WERI-Rb-1 (cell line): ENCODE results near the gene TLE7.

Experiments used
- DNase-seq: peaks from one replicate; pipeline ENCODE4 v3.0.0-alpha.2; 2020
- H3K27ac ChIP-seq: fragments of 250-450 bp; sonication (Bioruptor Pico); 2 replicates; pipeline ENCODE4 v1.5.1; 2020; ENCODE audit warnings: mild to moderate bottlenecking, moderate library complexity
- H3K27me3 ChIP-seq: fragments of 250-450 bp; sonication (Bioruptor Pico); 2 replicates; pipeline ENCODE4 v1.5.1; 2021; ENCODE audit warnings: mild to moderate bottlenecking, low read depth, moderate library complexity; ENCODE audit not compliant: insufficient read depth, severe bottlenecking
- H3K36me3 ChIP-seq: fragments of 250-450 bp; sonication (Bioruptor Pico); 2 replicates; pipeline ENCODE4 v1.5.1; 2020; ENCODE audit warnings: mild to moderate bottlenecking, moderate library complexity
- H3K4me3 ChIP-seq: 2 replicates; pipeline ENCODE4 v1.5.1; 2011; ENCODE audit warnings: low read depth, mild to moderate bottlenecking, control low read depth, low read length
- H3K9me3 ChIP-seq: fragments of 250-450 bp; sonication (Bioruptor Pico); 2 replicates; pipeline ENCODE4 v1.5.1; 2021; ENCODE audit warnings: mild to moderate bottlenecking, moderate library complexity; ENCODE audit not compliant: severe bottlenecking
- CTCF ChIP-seq: IDR thresholded peaks from 2 replicates; pipeline ENCODE4 v1.5.1; 2011; ENCODE audit warnings: low read depth, mild to moderate bottlenecking, control low read depth, inconsistent platforms, low read length

The TLE7 gene

GRCh38 chr16:71460236-71460635, 18.4 kb upstream of the TLE7 start:
- TF ChIP-seq CTCF: no peak
- Histone ChIP-seq H3K27me3 (no peaks in the 10 kb centered on the region), H3K36me3 (no peaks in the 10 kb centered on the region), H3K9me3 (no peaks in the 10 kb centered on the region), H3K4me3 (no peak overlapping the region), H3K27ac (no peak overlapping the region)
- no peak for DNase-seq

- DNase-seq: no peak
- Histone ChIP-seq H3K27me3 (no peaks in the 10 kb centered on the region), H3K27ac (no peak overlapping the region), H3K36me3 (no peaks in the 10 kb centered on the region), H3K4me3 (no peak overlapping the region), H3K9me3 (no peaks in the 10 kb centered on the region)
- no peak for TF ChIP-seq CTCF
These were observed 17.7 kb upstream of the TLE7 start for GRCh38 chr16:71459510-71459909.

- no peaks in the 10 kb centered on the region for H3K9me3 ChIP-seq
- H3K27ac ChIP-seq: no peak overlapping the region
- H3K27me3 ChIP-seq: no peaks in the 10 kb centered on the region
- H3K4me3 ChIP-seq: no peak overlapping the region
- peaks cover 9% of the 10 kb centered on the region for H3K36me3 ChIP-seq
- no peak for TF ChIP-seq CTCF
- DNase-seq: no peak
These were observed 14.9 kb upstream of the TLE7 start for GRCh38 chr16:71456801-71457200.

GRCh38 chr16:71453036-71453435, 11.2 kb upstream of the TLE7 start:
- Histone ChIP-seq H3K9me3 (peaks cover 19% of the 10 kb centered on the region), H3K4me3 (no peak overlapping the region), H3K36me3 (peaks cover 32% of the 10 kb centered on the region), H3K27ac (no peak overlapping the region), H3K27me3 (no peaks in the 10 kb centered on the region)
- TF ChIP-seq CTCF: no peak
- no peak for DNase-seq

- no peak for DNase-seq
- H3K9me3 ChIP-seq: peaks cover 30% of the 10 kb centered on the region
- H3K36me3 ChIP-seq: peaks cover 38% of the 10 kb centered on the region
- H3K27me3 ChIP-seq: no peaks in the 10 kb centered on the region
- no peak overlapping the region for H3K27ac ChIP-seq
- H3K4me3 ChIP-seq: no peak overlapping the region
- TF ChIP-seq CTCF: no peak
These were observed 7.2 kb upstream of the TLE7 start for GRCh38 chr16:71449020-71449419.

- H3K27me3 ChIP-seq: no peaks in the 10 kb centered on the region
- no peak for TF ChIP-seq CTCF
- no peak for DNase-seq
- no peak overlapping the region for H3K4me3 ChIP-seq
- peaks cover 30% of the 10 kb centered on the region for H3K9me3 ChIP-seq
- H3K27ac ChIP-seq: no peak overlapping the region
- peaks cover 38% of the 10 kb centered on the region for H3K36me3 ChIP-seq
These were observed 6.5 kb upstream of the TLE7 start for GRCh38 chr16:71448274-71448866.
